H1 (cell line): Measurements from ENCODE around the gene PRKN. TPM values are rescaled to one million over a fixed set of nuclear protein-coding genes. Genes with fewer than 3 reads are reported as not detected.

Source experiments
- CTCF ChIA-PET: fragments of 300-600 bp; sonication (Branson Sonifier 250); formaldehyde crosslinking; loops from one replicate; lab custom pipeline; 2021; ENCODE audit not compliant: partially characterized antibody; lab: Charles Lee
- POLR2A ChIA-PET: fragments of 300-600 bp; sonication (Branson Sonifier 250); formaldehyde crosslinking; loops from one replicate; lab custom pipeline; 2021; ENCODE audit warnings: inconsistent platforms; ENCODE audit not compliant: partially characterized antibody; lab: Charles Lee
- DNase-seq, 2 experiments: peaks; one replicate each; pipeline versions ENCODE4 v3.0.0 to v3.0.0-alpha.2; 2010 to 2022; ENCODE audit warnings: low spot score in 2 of 2, low read depth in 1 of 2, mixed read lengths in 1 of 2
- FAIRE-seq: peaks from 2 replicates; lab custom pipeline; 2011; peaks lifted over from hg19 to GRCh38; lab: Jason Lieb, UNC
- H2AFZ ChIP-seq: 2 replicates; pipeline ENCODE4 v1.8.1; 2012; ENCODE audit warnings: low read length, inconsistent platforms
- H2AK5ac ChIP-seq: 2 replicates; pipeline ENCODE4 v1.6.1; 2013; ENCODE audit warnings: low read depth, low read length
- H2BK120ac ChIP-seq: replicated peaks from 2 replicates; pipeline ENCODE3; 2013; ENCODE audit warnings: low read depth, low read length, inconsistent platforms
- H2BK12ac ChIP-seq: 2 replicates; pipeline ENCODE4 v1.6.1; 2013; ENCODE audit warnings: low read depth, low read length
- H2BK15ac ChIP-seq: 2 replicates; pipeline ENCODE4 v1.6.1; 2013; ENCODE audit warnings: low read length
- H2BK20ac ChIP-seq: 2 replicates; pipeline ENCODE4 v1.6.1; 2013; ENCODE audit warnings: low read length
- H2BK5ac ChIP-seq: 2 replicates; pipeline ENCODE4 v1.6.1; 2013; ENCODE audit warnings: low read depth, low read length
- H3K14ac ChIP-seq: 2 replicates; pipeline ENCODE4 v1.6.1; 2013; ENCODE audit warnings: inconsistent platforms; ENCODE audit not compliant: insufficient read length
- H3K18ac ChIP-seq: 2 replicates; pipeline ENCODE4 v1.6.1; 2013; ENCODE audit warnings: low read length; ENCODE audit errors: extremely low read depth
- H3K23ac ChIP-seq: 2 replicates; pipeline ENCODE4 v1.6.1; 2013; ENCODE audit warnings: inconsistent platforms; ENCODE audit not compliant: insufficient read length
- H3K23me2 ChIP-seq: 2 replicates; pipeline ENCODE4 v1.6.1; 2013; ENCODE audit warnings: low read depth, low read length
- H3K27ac ChIP-seq: 2 replicates; pipeline ENCODE4 v1.6.1; 2011; ENCODE audit warnings: low read depth, low read length, inconsistent platforms
- H3K27me3 ChIP-seq, 4 experiments: replicated peaks in 1 of 4; 1 replicate in 1 of 4; 2 replicates in 3 of 4; pipeline versions ENCODE4 v1.6.1 to v1.8.1; 2011 to 2013; ENCODE audit warnings: low read length in 3 of 4, mild to moderate bottlenecking in 3 of 4, inconsistent platforms in 2 of 4, mixed read lengths in 2 of 4, moderate library complexity in 1 of 4; ENCODE audit not compliant: control insufficient read depth in 3 of 4, insufficient read depth in 3 of 4; ENCODE audit errors: extremely low read depth in 1 of 4
- H3K36me3 ChIP-seq, 4 experiments: 2 replicates each; pipeline versions ENCODE4 v1.6.1 to v1.8.1; 2011 to 2013; ENCODE audit warnings: mild to moderate bottlenecking in 4 of 4, low read length in 3 of 4, moderate library complexity in 2 of 4, control low read depth in 1 of 4, inconsistent platforms in 1 of 4; ENCODE audit not compliant: insufficient read depth in 4 of 4, control insufficient read depth in 2 of 4
- H3K4ac ChIP-seq: replicated peaks from 2 replicates; pipeline ENCODE3; 2013; ENCODE audit warnings: low read length, low read depth, mixed read lengths, inconsistent platforms; ENCODE audit not compliant: insufficient read length
- H3K4me1 ChIP-seq, 4 experiments: replicated peaks in 1 of 4; 1 replicate in 1 of 4; 2 replicates in 3 of 4; pipeline versions ENCODE4 v1.6.1 to v1.8.1; 2011 to 2013; ENCODE audit warnings: low read length in 3 of 4, inconsistent platforms in 2 of 4, mixed read lengths in 1 of 4; ENCODE audit not compliant: insufficient read depth in 4 of 4, control insufficient read depth in 3 of 4
- H3K4me2 ChIP-seq, 2 experiments: 2 replicates each; pipeline versions ENCODE4 v1.6.1 to v1.8.1; 2011 to 2013; ENCODE audit warnings: low read depth in 2 of 2, low read length in 2 of 2, control low read depth in 1 of 2, inconsistent platforms in 1 of 2, mild to moderate bottlenecking in 1 of 2; ENCODE audit not compliant: insufficient read depth in 1 of 2
- H3K4me3 ChIP-seq, 4 experiments: fragments of 200-600, 300-600 bp in 1 of 4; sonication (generic), shearing (Covaris generic), sonication (Bioruptor Twin) in 1 of 4; 2 replicates each; pipeline versions ENCODE4 v1.5.1 to v1.8.1; 2011 to 2016; ENCODE audit warnings: low read length in 4 of 4, low read depth in 3 of 4, control low read depth in 2 of 4, inconsistent platforms in 2 of 4, mild to moderate bottlenecking in 2 of 4, mixed read lengths in 1 of 4, moderate library complexity in 1 of 4; ENCODE audit not compliant: insufficient read depth in 2 of 4; ENCODE audit errors: extremely low read depth in 1 of 4
- H3K56ac ChIP-seq: replicated peaks from 2 replicates; pipeline ENCODE3; 2013; ENCODE audit warnings: low read depth, mild to moderate bottlenecking, mixed read lengths, low read length, inconsistent platforms; ENCODE audit not compliant: insufficient read length
- H3K79me1 ChIP-seq: 2 replicates; pipeline ENCODE4 v1.6.1; 2013; ENCODE audit warnings: low read depth, low read length, control low read depth
- H3K79me2 ChIP-seq, 2 experiments: 2 replicates each; pipeline versions ENCODE4 v1.6.1 to v1.8.1; 2012 to 2013; ENCODE audit warnings: low read length in 2 of 2, mild to moderate bottlenecking in 2 of 2, inconsistent platforms in 1 of 2; ENCODE audit not compliant: insufficient read depth in 2 of 2, control insufficient read depth in 1 of 2
- H3K9ac ChIP-seq, 4 experiments: replicated peaks in 1 of 4; 1 replicate in 1 of 4; 2 replicates in 3 of 4; pipeline versions ENCODE4 v1.6.1 to v1.8.1; 2011 to 2013; ENCODE audit warnings: low read depth in 3 of 4, low read length in 3 of 4, control low read depth in 2 of 4, mild to moderate bottlenecking in 2 of 4, moderate library complexity in 2 of 4, inconsistent platforms in 1 of 4; ENCODE audit errors: extremely low read depth in 1 of 4
- H3K9me3 ChIP-seq, 2 experiments: 2 replicates each; pipeline versions ENCODE4 v1.6.1 to v1.8.1; 2012 to 2013; ENCODE audit warnings: mild to moderate bottlenecking in 2 of 2, moderate library complexity in 2 of 2, control low read depth in 1 of 2, inconsistent platforms in 1 of 2, low read depth in 1 of 2, low read length in 1 of 2, mixed read lengths in 1 of 2; ENCODE audit not compliant: insufficient read depth in 2 of 2
- H4K20me1 ChIP-seq, 2 experiments: replicated peaks in 1 of 2; 2 replicates each; pipeline versions ENCODE3 to v1.8.1; 2011 to 2013; ENCODE audit warnings: inconsistent platforms in 2 of 2, low read length in 2 of 2, mild to moderate bottlenecking in 1 of 2; ENCODE audit not compliant: insufficient read depth in 2 of 2, control insufficient read depth in 1 of 2
- H4K5ac ChIP-seq: 2 replicates; pipeline ENCODE4 v1.6.1; 2013; ENCODE audit warnings: low read length, low read depth, mixed read lengths, inconsistent platforms; ENCODE audit not compliant: insufficient read length
- H4K8ac ChIP-seq: 2 replicates; pipeline ENCODE4 v1.8.0; 2013; ENCODE audit warnings: mild to moderate bottlenecking, moderate library complexity, low read length, inconsistent platforms; ENCODE audit not compliant: insufficient read depth; ENCODE audit errors: extremely low read depth
- H4K91ac ChIP-seq: replicated peaks from 2 replicates; pipeline ENCODE3; 2013; ENCODE audit warnings: low read length, mixed read lengths, inconsistent platforms; ENCODE audit not compliant: insufficient read length
- POLR2AphosphoS5 ChIP-seq: IDR thresholded peaks from 2 replicates; pipeline ENCODE4 v1.6.1; 2011; ENCODE audit warnings: low read depth, low read length
- SIX5 ChIP-seq: IDR thresholded peaks from 2 replicates; pipeline ENCODE4 v1.6.1; 2011; ENCODE audit warnings: mild to moderate bottlenecking, low read depth, low read length
- WGBS, 2 experiments: shearing (Covaris generic) in 1 of 2; methylation state at CpG; one replicate each; pipeline versions ENCODE4 v1.1.6 to v1.1.7; 2013 to 2015; ENCODE audit warnings: low lambda C conversion rate in 2 of 2, mixed read lengths in 2 of 2, inconsistent platforms in 1 of 2, low coverage in 1 of 2, missing lambda C conversion rate in 1 of 2; ENCODE audit not compliant: insufficient replicate concordance in 2 of 2, insufficient coverage in 1 of 2, insufficient read length in 1 of 2; ENCODE audit errors: extremely low coverage in 1 of 2, missing lambda C conversion rate in 1 of 2; 5-methylcytosine and 5-hydroxymethylcytosine counted together
- polyA plus RNA-seq, 7 experiments: library from polyadenylated mRNA; depleted of rRNA in 3 of 7; stranded (reverse) in 5 of 7; unstranded in 2 of 7; fragments of >200 nt in 5 of 7; fragments of 200-250 nt in 2 of 7; gene quantifications; 1 replicate in 5 of 7; 2 replicates in 1 of 7; 4 replicates in 1 of 7; pipeline versions ENCODE4 v1.2.1 to v1.2.3, GENCODE V29; 2011 to 2013; ENCODE audit warnings: missing spikeins in 2 of 7, mixed read lengths in 2 of 7
- total RNA-seq: library from RNA; stranded (reverse); fragmentation: NEBNext Ultra II Directional; extraction: Animal tissue kit (Norgen Biotek cat#: 25700); gene quantifications from 2 replicates; pipeline ENCODE4 v1.2.1, GENCODE V29; 2021
- TF ChIP-seq, protein P1 (sequence below), 3 experiments: IDR thresholded peaks; 1 replicate in 2 of 3; 2 replicates in 1 of 3; pipeline versions ENCODE4 v1.5.1 to v1.6.1; 2011; ENCODE audit warnings: low read length in 3 of 3, mild to moderate bottlenecking in 3 of 3, inconsistent platforms in 2 of 3, low read depth in 1 of 3, moderate library complexity in 1 of 3; ENCODE audit not compliant: insufficient read depth in 1 of 3; ENCODE audit errors: control extremely low read depth in 1 of 3

Gene PRKN
- total and polyA plus RNA-seq, 2 of the 8 experiments (the other 6 are each of a cell fraction or from before 2014, with no cell fraction given), result 0.13 to 0.29 TPM

DNA sequence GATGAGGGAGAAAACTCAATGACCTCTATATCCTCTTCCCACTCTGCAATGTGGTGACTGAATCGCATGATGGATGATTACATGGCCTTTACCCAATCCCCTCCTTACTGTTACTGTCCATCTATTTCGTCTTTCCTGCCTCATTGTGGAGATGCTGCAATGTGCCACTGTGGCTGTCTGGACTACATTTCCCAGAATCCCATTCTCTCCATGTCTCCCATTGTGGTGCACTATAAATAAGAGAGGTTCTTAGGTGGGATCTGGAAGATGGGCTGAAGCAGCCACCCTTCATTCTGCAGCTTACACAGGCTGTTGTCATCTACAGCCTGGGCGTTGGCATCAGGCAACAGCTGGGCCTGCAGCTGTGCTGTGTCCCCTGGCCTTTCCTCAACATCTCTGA, 233.6 kb downstream of the PRKN start:
- WGBS, 2 experiments, result 86% methylated on average over 3 of the region's 3 CpGs; no CpG with 5 or more reads in 1 of the 2 experiments
- POLR2A ChIA-PET, result no interaction called here
- no peaks in the 10 kb centered on the region for H3K79me2 ChIP-seq

More for the DNA sequence above, 233.6 kb downstream of the PRKN start:
- DNase-seq, result no peak
- Histone ChIP-seq H3K27ac (no peak overlapping the region), H2AK5ac (no peak overlapping the region), H3K4me1 (no peaks in the 10 kb centered on the region; a peak in 1 of 7 replicates), H3K9ac (no peak overlapping the region), H4K8ac (no peak overlapping the region), H2BK120ac (no peak overlapping the region), H2BK12ac (no peak overlapping the region), H3K14ac (no peak overlapping the region), H2BK20ac (no peak overlapping the region), H4K5ac (no peak overlapping the region), H3K9me3 (no peaks in the 10 kb centered on the region), H3K23ac (no peak overlapping the region), H3K27me3 (no peaks in the 10 kb centered on the region), H2BK5ac (no peak overlapping the region), H3K4ac (no peak overlapping the region), H3K56ac (no peak overlapping the region), H2AFZ (peak overlapping the region; percentile 78), H3K23me2 (no peaks in the 10 kb centered on the region), H3K4me2 (no peak overlapping the region), H3K18ac (no peak overlapping the region), H4K20me1 (no peaks in the 10 kb centered on the region), H3K4me3 (no peak overlapping the region), H3K79me1 (no peaks in the 10 kb centered on the region), H3K36me3 (no peaks in the 10 kb centered on the region), H4K91ac (no peak overlapping the region), H2BK15ac (no peak overlapping the region)
- CTCF ChIA-PET, result interaction anchor here (0.6 to 1.4 kb wide), 3 partner anchors 8 to 354 kb away, joined by 3 to 4 read pairs (median 3); no protein-coding TSS in a partner anchor
- TF ChIP-seq, protein P1, sequence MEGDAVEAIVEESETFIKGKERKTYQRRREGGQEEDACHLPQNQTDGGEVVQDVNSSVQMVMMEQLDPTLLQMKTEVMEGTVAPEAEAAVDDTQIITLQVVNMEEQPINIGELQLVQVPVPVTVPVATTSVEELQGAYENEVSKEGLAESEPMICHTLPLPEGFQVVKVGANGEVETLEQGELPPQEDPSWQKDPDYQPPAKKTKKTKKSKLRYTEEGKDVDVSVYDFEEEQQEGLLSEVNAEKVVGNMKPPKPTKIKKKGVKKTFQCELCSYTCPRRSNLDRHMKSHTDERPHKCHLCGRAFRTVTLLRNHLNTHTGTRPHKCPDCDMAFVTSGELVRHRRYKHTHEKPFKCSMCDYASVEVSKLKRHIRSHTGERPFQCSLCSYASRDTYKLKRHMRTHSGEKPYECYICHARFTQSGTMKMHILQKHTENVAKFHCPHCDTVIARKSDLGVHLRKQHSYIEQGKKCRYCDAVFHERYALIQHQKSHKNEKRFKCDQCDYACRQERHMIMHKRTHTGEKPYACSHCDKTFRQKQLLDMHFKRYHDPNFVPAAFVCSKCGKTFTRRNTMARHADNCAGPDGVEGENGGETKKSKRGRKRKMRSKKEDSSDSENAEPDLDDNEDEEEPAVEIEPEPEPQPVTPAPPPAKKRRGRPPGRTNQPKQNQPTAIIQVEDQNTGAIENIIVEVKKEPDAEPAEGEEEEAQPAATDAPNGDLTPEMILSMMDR (IDR thresholded peaks at IDR 0.05; ENCODE audit: control extremely low read depth in 1 of 3, insufficient read depth in 1 of 3, low read depth in 1 of 3, low read length in 3 of 3), result no peak
- TF ChIP-seq SIX5 (peak; percentile 24; the same call in 1 of the 2 replicates), POLR2AphosphoS5 (no peak)
- no peak for FAIRE-seq
